Measurements from ENCODE around the gene SYT2.

- TF ChIP-seq CTCF (IDR thresholded peaks at IDR 0.05) = no peak
- no peak for TF ChIP-seq POLR2A (IDR thresholded peaks at IDR 0.05)
- TF ChIP-seq EP300 (IDR thresholded peaks at IDR 0.05) = no peak
Observed at GRCh38 chr1:202703191-202703590, 7.1 kb downstream of the SYT2 start.
